Measurements from ENCODE around the gene TESPA1.

- TF ChIP-seq CTCF (IDR thresholded peaks at IDR 0.05; ENCODE audit: low read depth, low read length) (peak; percentile 86), EZH2phosphoT487 (IDR thresholded peaks at IDR 0.05; ENCODE audit: low read depth) (no peak)
Observed at GRCh38 chr12:54993181-54993835, 8.7 kb upstream of the TESPA1 start.

All from OCI-LY3 (cell line).